Measurements from ENCODE around the gene ADIPOQ. TPM values are rescaled to one million over a fixed set of nuclear protein-coding genes. Genes with fewer than 3 reads are reported as not detected.
A peak's percentile ranks its signal among the peaks of the same experiment; 100 is the strongest.

The ADIPOQ gene
- total and polyA plus RNA-seq, 2 of the 13 experiments (the other 11 are each of a cell fraction or from before 2014, with no cell fraction given) = not detected

DNA sequence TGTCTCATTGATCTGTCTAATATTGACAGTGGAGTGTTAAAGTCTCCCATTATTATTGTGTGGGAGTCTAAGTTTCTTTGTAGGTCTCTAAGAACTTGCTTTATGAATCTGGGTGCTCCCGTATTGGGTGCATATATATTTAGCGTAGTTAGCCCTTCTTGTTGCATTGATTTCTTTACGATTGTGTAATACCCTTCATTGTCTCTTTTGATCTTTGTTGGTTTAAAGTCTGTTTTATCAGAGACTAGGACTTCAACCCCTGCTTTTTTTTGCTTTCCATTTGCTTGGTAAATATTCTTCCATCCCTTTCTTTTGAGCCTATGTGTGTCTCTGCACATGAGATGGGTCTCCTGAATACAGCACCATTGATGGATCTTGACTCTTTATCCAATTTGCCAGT, 64.6 kb downstream of the ADIPOQ start (continued):
- TF ChIP-seq, protein P1, sequence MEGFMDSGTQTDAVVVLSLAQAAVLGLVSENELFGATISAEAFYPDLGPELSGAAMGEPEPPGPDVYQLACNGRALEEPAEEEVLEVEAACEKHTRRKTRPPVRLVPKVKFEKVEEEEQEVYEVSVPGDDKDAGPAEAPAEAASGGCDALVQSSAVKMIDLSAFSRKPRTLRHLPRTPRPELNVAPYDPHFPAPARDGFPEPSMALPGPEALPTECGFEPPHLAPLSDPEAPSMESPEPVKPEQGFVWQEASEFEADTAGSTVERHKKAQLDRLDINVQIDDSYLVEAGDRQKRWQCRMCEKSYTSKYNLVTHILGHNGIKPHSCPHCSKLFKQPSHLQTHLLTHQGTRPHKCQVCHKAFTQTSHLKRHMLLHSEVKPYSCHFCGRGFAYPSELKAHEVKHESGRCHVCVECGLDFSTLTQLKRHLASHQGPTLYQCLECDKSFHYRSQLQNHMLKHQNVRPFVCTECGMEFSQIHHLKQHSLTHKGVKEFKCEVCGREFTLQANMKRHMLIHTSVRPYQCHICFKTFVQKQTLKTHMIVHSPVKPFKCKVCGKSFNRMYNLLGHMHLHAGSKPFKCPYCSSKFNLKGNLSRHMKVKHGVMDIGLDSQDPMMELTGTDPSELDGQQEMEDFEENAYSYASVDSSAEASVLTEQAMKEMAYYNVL (CRISPR knock-in tag; IDR thresholded peaks at IDR 0.05; ENCODE audit: borderline replicate concordance) = peak; percentile 99
- TF ChIP-seq THAP11 (CRISPR knock-in tag; IDR thresholded peaks at IDR 0.05) (peak; percentile 77), ISL2 (CRISPR knock-in tag; IDR thresholded peaks at IDR 0.05) (peak; percentile 98), MED1 (CRISPR knock-in tag; IDR thresholded peaks at IDR 0.05) (peak; percentile 76), KLF16 (CRISPR knock-in tag; IDR thresholded peaks at IDR 0.05) (peak in 1 of 2 experiments; percentile 84; a peak in 2 of 4 replicates), HNF4A (CRISPR knock-in tag; IDR thresholded peaks at IDR 0.05) (peak; percentile 95), DPF2 (CRISPR knock-in tag; IDR thresholded peaks at IDR 0.05; ENCODE audit: borderline replicate concordance, low read depth) (peak; percentile 87), ELF3 (CRISPR knock-in tag; IDR thresholded peaks at IDR 0.05) (peak; percentile 64)
- TF ChIP-seq, protein P2, sequence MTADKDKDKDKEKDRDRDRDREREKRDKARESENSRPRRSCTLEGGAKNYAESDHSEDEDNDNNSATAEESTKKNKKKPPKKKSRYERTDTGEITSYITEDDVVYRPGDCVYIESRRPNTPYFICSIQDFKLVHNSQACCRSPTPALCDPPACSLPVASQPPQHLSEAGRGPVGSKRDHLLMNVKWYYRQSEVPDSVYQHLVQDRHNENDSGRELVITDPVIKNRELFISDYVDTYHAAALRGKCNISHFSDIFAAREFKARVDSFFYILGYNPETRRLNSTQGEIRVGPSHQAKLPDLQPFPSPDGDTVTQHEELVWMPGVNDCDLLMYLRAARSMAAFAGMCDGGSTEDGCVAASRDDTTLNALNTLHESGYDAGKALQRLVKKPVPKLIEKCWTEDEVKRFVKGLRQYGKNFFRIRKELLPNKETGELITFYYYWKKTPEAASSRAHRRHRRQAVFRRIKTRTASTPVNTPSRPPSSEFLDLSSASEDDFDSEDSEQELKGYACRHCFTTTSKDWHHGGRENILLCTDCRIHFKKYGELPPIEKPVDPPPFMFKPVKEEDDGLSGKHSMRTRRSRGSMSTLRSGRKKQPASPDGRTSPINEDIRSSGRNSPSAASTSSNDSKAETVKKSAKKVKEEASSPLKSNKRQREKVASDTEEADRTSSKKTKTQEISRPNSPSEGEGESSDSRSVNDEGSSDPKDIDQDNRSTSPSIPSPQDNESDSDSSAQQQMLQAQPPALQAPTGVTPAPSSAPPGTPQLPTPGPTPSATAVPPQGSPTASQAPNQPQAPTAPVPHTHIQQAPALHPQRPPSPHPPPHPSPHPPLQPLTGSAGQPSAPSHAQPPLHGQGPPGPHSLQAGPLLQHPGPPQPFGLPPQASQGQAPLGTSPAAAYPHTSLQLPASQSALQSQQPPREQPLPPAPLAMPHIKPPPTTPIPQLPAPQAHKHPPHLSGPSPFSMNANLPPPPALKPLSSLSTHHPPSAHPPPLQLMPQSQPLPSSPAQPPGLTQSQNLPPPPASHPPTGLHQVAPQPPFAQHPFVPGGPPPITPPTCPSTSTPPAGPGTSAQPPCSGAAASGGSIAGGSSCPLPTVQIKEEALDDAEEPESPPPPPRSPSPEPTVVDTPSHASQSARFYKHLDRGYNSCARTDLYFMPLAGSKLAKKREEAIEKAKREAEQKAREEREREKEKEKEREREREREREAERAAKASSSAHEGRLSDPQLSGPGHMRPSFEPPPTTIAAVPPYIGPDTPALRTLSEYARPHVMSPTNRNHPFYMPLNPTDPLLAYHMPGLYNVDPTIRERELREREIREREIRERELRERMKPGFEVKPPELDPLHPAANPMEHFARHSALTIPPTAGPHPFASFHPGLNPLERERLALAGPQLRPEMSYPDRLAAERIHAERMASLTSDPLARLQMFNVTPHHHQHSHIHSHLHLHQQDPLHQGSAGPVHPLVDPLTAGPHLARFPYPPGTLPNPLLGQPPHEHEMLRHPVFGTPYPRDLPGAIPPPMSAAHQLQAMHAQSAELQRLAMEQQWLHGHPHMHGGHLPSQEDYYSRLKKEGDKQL (CRISPR knock-in tag; IDR thresholded peaks at IDR 0.05; ENCODE audit: low read depth) = peak; percentile 86
- TF ChIP-seq, protein P3, sequence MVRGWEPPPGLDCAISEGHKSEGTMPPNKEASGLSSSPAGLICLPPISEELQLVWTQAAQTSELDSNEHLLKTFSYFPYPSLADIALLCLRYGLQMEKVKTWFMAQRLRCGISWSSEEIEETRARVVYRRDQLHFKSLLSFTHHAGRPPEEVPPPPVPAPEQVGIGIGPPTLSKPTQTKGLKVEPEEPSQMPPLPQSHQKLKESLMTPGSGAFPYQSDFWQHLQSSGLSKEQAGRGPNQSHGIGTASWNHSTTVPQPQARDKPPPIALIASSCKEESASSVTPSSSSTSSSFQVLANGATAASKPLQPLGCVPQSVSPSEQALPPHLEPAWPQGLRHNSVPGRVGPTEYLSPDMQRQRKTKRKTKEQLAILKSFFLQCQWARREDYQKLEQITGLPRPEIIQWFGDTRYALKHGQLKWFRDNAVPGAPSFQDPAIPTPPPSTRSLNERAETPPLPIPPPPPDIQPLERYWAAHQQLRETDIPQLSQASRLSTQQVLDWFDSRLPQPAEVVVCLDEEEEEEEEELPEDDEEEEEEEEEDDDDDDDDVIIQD (CRISPR knock-in tag; IDR thresholded peaks at IDR 0.05; ENCODE audit: low read depth) = peak; percentile 86; the same call in 1 of the 2 replicates
- TF ChIP-seq, protein P4, sequence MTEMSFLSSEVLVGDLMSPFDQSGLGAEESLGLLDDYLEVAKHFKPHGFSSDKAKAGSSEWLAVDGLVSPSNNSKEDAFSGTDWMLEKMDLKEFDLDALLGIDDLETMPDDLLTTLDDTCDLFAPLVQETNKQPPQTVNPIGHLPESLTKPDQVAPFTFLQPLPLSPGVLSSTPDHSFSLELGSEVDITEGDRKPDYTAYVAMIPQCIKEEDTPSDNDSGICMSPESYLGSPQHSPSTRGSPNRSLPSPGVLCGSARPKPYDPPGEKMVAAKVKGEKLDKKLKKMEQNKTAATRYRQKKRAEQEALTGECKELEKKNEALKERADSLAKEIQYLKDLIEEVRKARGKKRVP (CRISPR knock-in tag; IDR thresholded peaks at IDR 0.05) = peak in 1 of 2 experiments; percentile 59; a peak in 2 of 4 replicates
- TF ChIP-seq, protein P5, sequence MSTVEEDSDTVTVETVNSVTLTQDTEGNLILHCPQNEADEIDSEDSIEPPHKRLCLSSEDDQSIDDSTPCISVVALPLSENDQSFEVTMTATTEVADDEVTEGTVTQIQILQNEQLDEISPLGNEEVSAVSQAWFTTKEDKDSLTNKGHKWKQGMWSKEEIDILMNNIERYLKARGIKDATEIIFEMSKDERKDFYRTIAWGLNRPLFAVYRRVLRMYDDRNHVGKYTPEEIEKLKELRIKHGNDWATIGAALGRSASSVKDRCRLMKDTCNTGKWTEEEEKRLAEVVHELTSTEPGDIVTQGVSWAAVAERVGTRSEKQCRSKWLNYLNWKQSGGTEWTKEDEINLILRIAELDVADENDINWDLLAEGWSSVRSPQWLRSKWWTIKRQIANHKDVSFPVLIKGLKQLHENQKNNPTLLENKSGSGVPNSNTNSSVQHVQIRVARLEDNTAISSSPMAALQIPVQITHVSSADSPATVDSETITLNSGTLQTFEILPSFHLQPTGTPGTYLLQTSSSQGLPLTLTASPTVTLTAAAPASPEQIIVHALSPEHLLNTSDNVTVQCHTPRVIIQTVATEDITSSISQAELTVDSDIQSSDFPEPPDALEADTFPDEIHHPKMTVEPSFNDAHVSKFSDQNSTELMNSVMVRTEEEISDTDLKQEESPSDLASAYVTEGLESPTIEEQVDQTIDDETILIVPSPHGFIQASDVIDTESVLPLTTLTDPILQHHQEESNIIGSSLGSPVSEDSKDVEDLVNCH (CRISPR knock-in tag; IDR thresholded peaks at IDR 0.05) = 0 out of 2 replicates have a peak, but pooled peaks have one; percentile 11
- TF ChIP-seq, protein P6, sequence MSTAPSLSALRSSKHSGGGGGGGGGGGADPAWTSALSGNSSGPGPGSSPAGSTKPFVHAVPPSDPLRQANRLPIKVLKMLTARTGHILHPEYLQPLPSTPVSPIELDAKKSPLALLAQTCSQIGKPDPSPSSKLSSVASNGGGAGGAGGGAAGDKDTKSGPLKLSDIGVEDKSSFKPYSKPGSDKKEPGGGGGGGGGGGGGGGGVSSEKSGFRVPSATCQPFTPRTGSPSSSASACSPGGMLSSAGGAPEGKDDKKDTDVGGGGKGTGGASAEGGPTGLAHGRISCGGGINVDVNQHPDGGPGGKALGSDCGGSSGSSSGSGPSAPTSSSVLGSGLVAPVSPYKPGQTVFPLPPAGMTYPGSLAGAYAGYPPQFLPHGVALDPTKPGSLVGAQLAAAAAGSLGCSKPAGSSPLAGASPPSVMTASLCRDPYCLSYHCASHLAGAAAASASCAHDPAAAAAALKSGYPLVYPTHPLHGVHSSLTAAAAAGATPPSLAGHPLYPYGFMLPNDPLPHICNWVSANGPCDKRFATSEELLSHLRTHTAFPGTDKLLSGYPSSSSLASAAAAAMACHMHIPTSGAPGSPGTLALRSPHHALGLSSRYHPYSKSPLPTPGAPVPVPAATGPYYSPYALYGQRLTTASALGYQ (CRISPR knock-in tag; IDR thresholded peaks at IDR 0.05) = peak; percentile 85; the same call in 1 of the 2 replicates
